ENCODE measurements around the gene ABCD1.
"Not testable (repeated sequence)": the region's sequence is repeated elsewhere in the genome, so short reads cannot be mapped to it uniquely, and the experiment has no call there.

The ABCD1 gene

GRCh38 chrX:153703036-153703370 is 21.7 kb upstream of the ABCD1 start:
- no peak for TF ChIP-seq Cebpa-rat (IDR thresholded peaks at IDR 0.05)
- Histone ChIP-seq H3K27me3 (peaks cover 96 to 100% (median 99%) of the 10 kb centered on the region in 11 experiments), H3K27ac (no peak overlapping the region), H4K20me1 (peaks cover 63 to 100% (median 100%) of the 10 kb centered on the region in 11 experiments; a peak in 21 of 22 replicates), H3K9ac (no peak overlapping the region), H3K36me3 (peaks cover 28 to 90% (median 52%) of the 10 kb centered on the region in 11 experiments), H3K4me2 (no peak overlapping the region), H3K4me1 (peaks cover 15 to 34% (median 21%) of the 10 kb centered on the region in 10 experiments), H3K4me3 (no peak overlapping the region), H3K9me3 (replicated peaks in 1 of 11) (no peaks in the 10 kb centered on the region)

DNA sequence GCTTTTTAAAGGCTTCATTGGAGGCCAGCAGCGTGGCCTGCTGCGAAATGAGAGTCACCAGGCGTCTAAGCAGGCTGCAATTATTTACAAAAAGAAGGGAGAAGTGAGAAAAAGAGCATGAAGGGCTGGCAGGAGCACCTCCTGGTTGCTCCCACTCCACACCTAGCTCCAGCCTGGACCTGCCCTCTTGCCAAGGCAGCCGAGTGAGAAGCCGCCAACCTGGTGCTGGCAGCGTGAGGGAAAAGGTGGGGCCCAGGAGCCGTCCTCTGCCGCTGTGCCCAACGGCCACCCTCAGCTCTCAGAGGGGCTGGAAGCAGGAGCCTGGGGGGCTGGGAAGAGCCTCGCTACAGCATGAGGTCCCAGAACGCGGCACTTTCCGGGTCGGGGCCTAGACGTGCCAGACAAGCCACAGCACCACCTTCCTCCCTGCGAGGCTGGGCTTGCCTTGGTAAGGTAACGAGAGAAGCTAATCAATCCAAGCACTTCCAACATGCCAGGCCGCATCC is 20.6 kb upstream of the ABCD1 start:
- Histone ChIP-seq H3K27me3 (peaks cover 97 to 100% (median 100%) of the 10 kb centered on the region in 11 experiments), H4K20me1 (peaks cover 57 to 100% (median 99%) of the 10 kb centered on the region in 11 experiments; a peak in 21 of 22 replicates), H3K36me3 (peaks cover 24 to 86% (median 43%) of the 10 kb centered on the region in 11 experiments), H3K4me2 (no peak overlapping the region), H3K27ac (no peak overlapping the region), H3K4me3 (no peak overlapping the region), H3K4me1 (peaks cover 15 to 43% (median 28%) of the 10 kb centered on the region in 10 experiments), H3K9ac (no peak overlapping the region), H3K9me3 (replicated peaks in 1 of 11) (no peaks in the 10 kb centered on the region)
- TF ChIP-seq Cebpa-rat (IDR thresholded peaks at IDR 0.05), result no peak

DNA sequence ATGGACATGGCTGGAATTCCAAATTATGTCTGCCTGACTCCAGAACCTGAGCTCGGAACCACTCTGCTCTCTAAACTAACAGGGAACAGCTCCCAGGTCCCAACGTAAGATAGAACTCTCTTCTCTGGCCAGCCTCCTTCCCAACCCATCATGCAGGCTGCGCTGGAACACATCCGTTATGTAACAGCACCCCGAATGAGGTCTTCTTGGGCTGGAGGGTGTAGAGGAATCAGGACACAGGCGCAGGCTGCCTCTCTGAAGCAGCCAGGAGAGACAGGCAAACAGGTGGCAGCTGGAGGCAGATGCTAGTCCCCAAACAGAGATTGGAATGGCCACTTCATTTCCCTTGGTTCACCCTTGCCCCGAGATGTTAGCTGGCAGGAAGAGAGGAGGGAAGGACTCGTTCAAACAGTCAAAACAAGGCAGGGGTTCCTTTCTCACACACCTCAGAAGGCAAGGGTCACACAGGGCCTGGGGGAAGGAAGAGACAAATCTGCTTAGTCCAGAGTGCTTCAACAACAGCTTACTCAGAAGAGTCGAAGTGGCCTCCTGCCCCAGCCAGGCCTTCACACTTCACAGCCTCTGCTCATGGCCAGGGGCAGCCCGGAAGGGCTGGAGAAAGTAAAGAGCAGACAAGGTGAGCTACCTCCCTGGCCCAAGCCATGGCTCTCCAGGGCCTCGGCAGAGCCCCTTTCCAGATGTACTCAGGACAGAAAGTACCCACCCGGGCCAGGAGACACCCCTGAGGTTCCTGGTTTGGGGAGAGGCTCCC is 19.8 kb upstream of the ABCD1 start:
- peaks cover 56 to 100% (median 99%) of the 10 kb centered on the region in 11 experiments; a peak in 21 of 22 replicates for H4K20me1 ChIP-seq
- H3K9me3 ChIP-seq (replicated peaks in 1 of 11); H3K27ac ChIP-seq; H3K4me3 ChIP-seq; H3K4me2 ChIP-seq: not testable (repeated sequence)
- peaks cover 97 to 100% (median 100%) of the 10 kb centered on the region in 11 experiments for H3K27me3 ChIP-seq
- peaks cover 27 to 86% (median 47%) of the 10 kb centered on the region in 11 experiments for H3K36me3 ChIP-seq
- peak overlapping the region in 2 of 11 experiments; percentile 29 to 43; a peak in 1 of 22 replicates for H3K9ac ChIP-seq
- peaks cover 15 to 51% (median 34%) of the 10 kb centered on the region in 10 experiments for H3K4me1 ChIP-seq

- H3K27me3 ChIP-seq, result peaks cover 98 to 100% (median 100%) of the 10 kb centered on the region in 11 experiments
- peak overlapping the region in 2 of 11 experiments; percentile 29 to 43; a peak in 1 of 22 replicates for H3K9ac ChIP-seq
- not testable (repeated sequence) for H3K27ac ChIP-seq; H3K4me3 ChIP-seq; H3K4me2 ChIP-seq; H3K9me3 ChIP-seq (replicated peaks in 1 of 11)
- H3K4me1 ChIP-seq, result peaks cover 9 to 53% (median 30%) of the 10 kb centered on the region in 10 experiments
- H4K20me1 ChIP-seq, result peaks cover 50 to 100% (median 99%) of the 10 kb centered on the region in 11 experiments; a peak in 21 of 22 replicates
- peaks cover 34 to 88% (median 54%) of the 10 kb centered on the region in 11 experiments for H3K36me3 ChIP-seq
Measured at GRCh38 chrX:153705403-153706060, 19.1 kb upstream of the ABCD1 start.

DNA sequence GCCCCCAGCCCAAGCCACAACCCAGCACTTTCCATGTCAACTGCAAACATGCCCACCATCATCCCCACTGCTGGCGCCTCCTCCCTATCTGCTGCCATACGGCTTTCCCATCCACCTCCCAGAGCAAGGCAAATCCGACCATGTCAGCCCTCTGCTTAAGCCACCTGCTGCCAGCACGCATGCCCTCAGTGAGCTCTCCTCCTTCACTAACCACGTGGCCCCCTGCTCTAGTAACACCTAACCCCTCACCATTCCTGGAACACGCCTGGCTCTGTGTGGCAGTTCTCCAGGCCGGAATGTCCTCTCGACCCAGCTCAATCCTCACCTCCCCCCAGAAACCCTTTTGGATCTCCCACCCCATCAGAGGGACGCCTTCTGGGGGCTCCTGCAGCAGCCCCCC is 17.9 kb upstream of the ABCD1 start:
- Histone ChIP-seq H4K20me1 (peaks cover 38 to 100% (median 93%) of the 10 kb centered on the region in 11 experiments; a peak in 21 of 22 replicates), H3K4me1 (peaks cover 0 to 47% (median 17%) of the 10 kb centered on the region in 10 experiments; a peak in 17 of 20 replicates), H3K9ac (peak overlapping the region in 1 of 11 experiments; percentile 12; a peak in 1 of 22 replicates), H3K9me3 (replicated peaks in 1 of 11) (no peaks in the 10 kb centered on the region), H3K27ac (no peak overlapping the region), H3K36me3 (peaks cover 34 to 88% (median 56%) of the 10 kb centered on the region in 11 experiments), H3K4me2 (no peak overlapping the region), H3K4me3 (no peak overlapping the region), H3K27me3 (peaks cover 90 to 100% (median 100%) of the 10 kb centered on the region in 11 experiments)
- no peak for TF ChIP-seq Cebpa-rat (IDR thresholded peaks at IDR 0.05)

GRCh38 chrX:153707406-153707805 is 17.2 kb upstream of the ABCD1 start:
- peaks cover 0 to 48% (median 14%) of the 10 kb centered on the region in 10 experiments; a peak in 15 of 20 replicates for H3K4me1 ChIP-seq
- H3K9me3 ChIP-seq (replicated peaks in 1 of 11), result no peaks in the 10 kb centered on the region
- peaks cover 28 to 88% (median 59%) of the 10 kb centered on the region in 11 experiments for H3K36me3 ChIP-seq
- 0 out of 22 replicates have a peak overlapping the region, but pooled peaks of 1 of the 11 experiments have one; percentile 60 for H3K4me2 ChIP-seq
- H3K27ac ChIP-seq, result no peak overlapping the region
- no peak overlapping the region for H3K4me3 ChIP-seq
- peaks cover 84 to 100% (median 98%) of the 10 kb centered on the region in 11 experiments for H3K27me3 ChIP-seq
- H3K9ac ChIP-seq, result no peak overlapping the region; a peak in 1 of 22 replicates
- no peak for TF ChIP-seq Cebpa-rat (IDR thresholded peaks at IDR 0.05)
- H4K20me1 ChIP-seq, result peaks cover 37 to 100% (median 89%) of the 10 kb centered on the region in 11 experiments; a peak in 21 of 22 replicates

DNA sequence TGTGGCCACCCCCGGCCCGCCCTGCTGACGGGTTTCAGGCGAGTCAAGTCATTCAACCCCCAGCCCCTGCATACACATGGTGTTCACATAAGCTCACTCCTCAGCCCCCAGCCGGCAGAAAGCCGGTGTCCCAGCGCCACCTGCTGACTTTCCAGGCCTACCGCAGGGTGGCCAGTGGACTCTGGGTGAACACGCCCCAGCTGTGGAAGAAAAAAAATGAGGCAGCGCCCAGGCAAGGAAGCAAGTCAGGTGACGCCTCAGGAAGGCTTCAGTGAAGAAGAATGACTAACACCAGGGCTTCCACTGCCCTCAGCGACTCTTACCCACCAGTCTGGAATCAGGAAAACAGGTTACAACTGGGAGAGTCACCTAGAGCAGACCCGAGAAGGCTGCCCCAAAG is 16.2 kb upstream of the ABCD1 start:
- Histone ChIP-seq H3K4me1 (peaks cover 0 to 58% (median 14%) of the 10 kb centered on the region in 10 experiments; a peak in 15 of 20 replicates), H3K4me3 (no peak overlapping the region), H3K9me3 (replicated peaks in 1 of 11) (no peaks in the 10 kb centered on the region), H4K20me1 (peaks cover 37 to 100% (median 82%) of the 10 kb centered on the region in 11 experiments; a peak in 21 of 22 replicates), H3K27ac (no peak overlapping the region; a peak in 1 of 22 replicates), H3K4me2 (peak overlapping the region in 6 of 11 experiments; percentile 12 to 60 (median 39); a peak in 8 of 22 replicates), H3K36me3 (peaks cover 19 to 88% (median 61%) of the 10 kb centered on the region in 11 experiments), H3K9ac (peak overlapping the region in 2 of 11 experiments; percentile 0 to 25; a peak in 1 of 22 replicates), H3K27me3 (peaks cover 78 to 100% (median 96%) of the 10 kb centered on the region in 11 experiments)
- TF ChIP-seq Cebpa-rat (IDR thresholded peaks at IDR 0.05), result no peak

- no peak overlapping the region for H3K27ac ChIP-seq
- peaks cover 22 to 98% (median 73%) of the 10 kb centered on the region in 11 experiments; a peak in 21 of 22 replicates for H4K20me1 ChIP-seq
- peaks cover 16 to 88% (median 61%) of the 10 kb centered on the region in 11 experiments for H3K36me3 ChIP-seq
- no peak overlapping the region for H3K4me3 ChIP-seq
- H3K4me1 ChIP-seq, result peaks cover 0 to 69% (median 24%) of the 10 kb centered on the region in 10 experiments; a peak in 15 of 20 replicates
- H3K27me3 ChIP-seq, result peaks cover 73 to 99% (median 94%) of the 10 kb centered on the region in 11 experiments
- 0 out of 22 replicates have a peak overlapping the region, but pooled peaks of 1 of the 11 experiments have one; percentile 60 for H3K4me2 ChIP-seq
- no peaks in the 10 kb centered on the region for H3K9me3 ChIP-seq (replicated peaks in 1 of 11)
- peak overlapping the region in 2 of 11 experiments; percentile 0 to 8; a peak in 2 of 22 replicates for H3K9ac ChIP-seq
- no peak for TF ChIP-seq Cebpa-rat (IDR thresholded peaks at IDR 0.05)
Measured at GRCh38 chrX:153709726-153710674, 14.7 kb upstream of the ABCD1 start.

Measured in BLaER1 treated with 17β-estradiol and CSF1 and Interleukin-3, amounts not matched to agents 10 nM and 100 nM (cell line).